Panc1 (cell line): Measurements from ENCODE around the gene USH1G. TPM values are rescaled to one million over a fixed set of nuclear protein-coding genes. Genes with fewer than 3 reads are reported as not detected.
A peak's percentile ranks its signal among the peaks of the same experiment; 100 is the strongest.

Experiments
- ATAC-seq: fragments of 200-7000 bp; cut with Tn5 transposase; 2 replicates; pipeline ENCODE4 v1.9.1; 2020; ENCODE audit warnings: mild to moderate bottlenecking, moderate library complexity
- BruUV-seq: library from RNA; stranded (reverse); fragments of 400-500 nt; replicated peaks from 2 replicates; lab custom pipeline; 2021; lab: Mats Ljungman, UMichigan
- CTCF ChIA-PET: fragments of 300-600 bp; sonication (Branson Sonifier 250); formaldehyde crosslinking; loops from one replicate; lab custom pipeline; 2022; ENCODE audit warnings: antibody characterized with exemption; lab: Charles Lee
- POLR2A ChIA-PET: fragments of 300-600 bp; sonication (Branson Sonifier 250); formaldehyde crosslinking; loops from one replicate; lab custom pipeline; 2022; ENCODE audit warnings: antibody characterized with exemption; lab: Charles Lee
- DNase-seq: peaks from one replicate; pipeline ENCODE4 v3.0.0-alpha.2; 2010; ENCODE audit warnings: low read depth, low spot score
- H3K27ac ChIP-seq: 2 replicates; pipeline ENCODE4 v1.5.1; 2011; ENCODE audit warnings: mild to moderate bottlenecking, low read length, inconsistent platforms
- H3K27me3 ChIP-seq: fragments of 200-500 bp; sonication (Bioruptor generic); 2 replicates; pipeline ENCODE4 v1.6.0; 2014; ENCODE audit warnings: low read length, inconsistent platforms; ENCODE audit not compliant: control insufficient read depth, insufficient read depth
- H3K36me3 ChIP-seq: fragments of 200-500 bp; sonication (Bioruptor generic); 2 replicates; pipeline ENCODE4 v1.5.1; 2014; ENCODE audit warnings: inconsistent platforms, mild to moderate bottlenecking, low read length, moderate library complexity; ENCODE audit not compliant: control insufficient read depth, insufficient read depth
- H3K4me1 ChIP-seq: 2 replicates; pipeline ENCODE4 v1.5.1; 2011; ENCODE audit warnings: inconsistent platforms, mild to moderate bottlenecking, low read length, moderate library complexity; ENCODE audit not compliant: control insufficient read depth, insufficient read depth
- H3K4me3 ChIP-seq, 2 experiments: 2 replicates each; pipeline ENCODE4 v1.5.1; 2011 to 2012; ENCODE audit warnings: low read depth in 2 of 2, low read length in 2 of 2, mild to moderate bottlenecking in 2 of 2, inconsistent platforms in 1 of 2, moderate library complexity in 1 of 2
- H3K9me3 ChIP-seq: fragments of 200-500 bp; sonication (Bioruptor generic); 2 replicates; pipeline ENCODE4 v1.5.1; 2014; ENCODE audit warnings: low read depth, mild to moderate bottlenecking, inconsistent platforms, low read length, moderate library complexity; ENCODE audit not compliant: control insufficient read depth, insufficient read depth
- POLR2AphosphoS5 ChIP-seq: IDR thresholded peaks from 2 replicates; pipeline ENCODE4 v1.6.1; 2012; ENCODE audit warnings: mild to moderate bottlenecking, low read depth, low read length, moderate library complexity
- SIN3A ChIP-seq: IDR thresholded peaks from 2 replicates; pipeline ENCODE4 v1.6.1; 2012; ENCODE audit warnings: low read depth, mild to moderate bottlenecking, low read length, moderate library complexity, borderline replicate concordance; ENCODE audit not compliant: insufficient read depth
- TCF7L2 ChIP-seq: IDR thresholded peaks from 2 replicates; pipeline ENCODE4 v1.6.1; 2011; ENCODE audit warnings: mild to moderate bottlenecking, low read depth, low read length, inconsistent platforms
- in situ Hi-C: cut with HindIII; loops from 2 replicates; pipeline ENCODE4 v1.10.0; 2016; ENCODE audit warnings: low sequenced_read_pairs, low pct_unique_long_range_greater_than_20kb
- intact Hi-C: fragments of 100-400 bp; cut with micrococcal nuclease; formaldehyde crosslinking; loops from one replicate; pipeline ENCODE4 v1.10.0; 2022; ENCODE audit not compliant: unreplicated experiment
- total RNA-seq: library from RNA; stranded (reverse); gene quantifications from one replicate; pipeline ENCODE4 v1.2.1, GENCODE V29; 2021; ENCODE audit not compliant: unreplicated experiment
- TF ChIP-seq, protein P1 (sequence below), 2 experiments: IDR thresholded peaks; 2 replicates each; pipeline ENCODE4 v1.6.1; 2011 to 2012; ENCODE audit warnings: low read depth in 2 of 2, control low read depth in 1 of 2, low read length in 1 of 2, mild to moderate bottlenecking in 1 of 2, moderate library complexity in 1 of 2; ENCODE audit not compliant: insufficient read depth in 1 of 2
- TF ChIP-seq, protein P2 (sequence below): fragments of 450-650 bp; IDR thresholded peaks from 2 replicates; pipeline ENCODE4 v1.5.1; 2017; ENCODE audit warnings: mild to moderate bottlenecking

The USH1G gene
- total RNA-seq, 1 experiment from 2014 or later, result not detected

- no peak overlapping the region for H3K4me3 ChIP-seq
- in situ Hi-C loops, result no loop called here
- ATAC-seq (peak; percentile 27; the same call in 1 of the 2 replicates), DNase-seq (no peak)
- CTCF ChIA-PET, result no interaction called here
- POLR2A ChIA-PET, result interaction anchor here (0.6 kb wide), 1 partner anchor 14 kb away, joined by 6 read pairs; no protein-coding TSS in a partner anchor
- intact Hi-C loops, result no loop called here
- BruUV-seq, result no TSS peak
- H3K9me3 ChIP-seq, result no peaks in the 10 kb centered on the region
- H3K36me3 ChIP-seq, result no peaks in the 10 kb centered on the region
- TF ChIP-seq, protein P1, sequence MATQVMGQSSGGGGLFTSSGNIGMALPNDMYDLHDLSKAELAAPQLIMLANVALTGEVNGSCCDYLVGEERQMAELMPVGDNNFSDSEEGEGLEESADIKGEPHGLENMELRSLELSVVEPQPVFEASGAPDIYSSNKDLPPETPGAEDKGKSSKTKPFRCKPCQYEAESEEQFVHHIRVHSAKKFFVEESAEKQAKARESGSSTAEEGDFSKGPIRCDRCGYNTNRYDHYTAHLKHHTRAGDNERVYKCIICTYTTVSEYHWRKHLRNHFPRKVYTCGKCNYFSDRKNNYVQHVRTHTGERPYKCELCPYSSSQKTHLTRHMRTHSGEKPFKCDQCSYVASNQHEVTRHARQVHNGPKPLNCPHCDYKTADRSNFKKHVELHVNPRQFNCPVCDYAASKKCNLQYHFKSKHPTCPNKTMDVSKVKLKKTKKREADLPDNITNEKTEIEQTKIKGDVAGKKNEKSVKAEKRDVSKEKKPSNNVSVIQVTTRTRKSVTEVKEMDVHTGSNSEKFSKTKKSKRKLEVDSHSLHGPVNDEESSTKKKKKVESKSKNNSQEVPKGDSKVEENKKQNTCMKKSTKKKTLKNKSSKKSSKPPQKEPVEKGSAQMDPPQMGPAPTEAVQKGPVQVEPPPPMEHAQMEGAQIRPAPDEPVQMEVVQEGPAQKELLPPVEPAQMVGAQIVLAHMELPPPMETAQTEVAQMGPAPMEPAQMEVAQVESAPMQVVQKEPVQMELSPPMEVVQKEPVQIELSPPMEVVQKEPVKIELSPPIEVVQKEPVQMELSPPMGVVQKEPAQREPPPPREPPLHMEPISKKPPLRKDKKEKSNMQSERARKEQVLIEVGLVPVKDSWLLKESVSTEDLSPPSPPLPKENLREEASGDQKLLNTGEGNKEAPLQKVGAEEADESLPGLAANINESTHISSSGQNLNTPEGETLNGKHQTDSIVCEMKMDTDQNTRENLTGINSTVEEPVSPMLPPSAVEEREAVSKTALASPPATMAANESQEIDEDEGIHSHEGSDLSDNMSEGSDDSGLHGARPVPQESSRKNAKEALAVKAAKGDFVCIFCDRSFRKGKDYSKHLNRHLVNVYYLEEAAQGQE (IDR thresholded peaks at IDR 0.05; ENCODE audit: insufficient read depth in 1 of 2, low read depth in 2 of 2, low read length in 1 of 2), result no peak
- TF ChIP-seq TCF7L2 (no peak), SIN3A (no peak), POLR2AphosphoS5 (no peak)
- TF ChIP-seq, protein P2, sequence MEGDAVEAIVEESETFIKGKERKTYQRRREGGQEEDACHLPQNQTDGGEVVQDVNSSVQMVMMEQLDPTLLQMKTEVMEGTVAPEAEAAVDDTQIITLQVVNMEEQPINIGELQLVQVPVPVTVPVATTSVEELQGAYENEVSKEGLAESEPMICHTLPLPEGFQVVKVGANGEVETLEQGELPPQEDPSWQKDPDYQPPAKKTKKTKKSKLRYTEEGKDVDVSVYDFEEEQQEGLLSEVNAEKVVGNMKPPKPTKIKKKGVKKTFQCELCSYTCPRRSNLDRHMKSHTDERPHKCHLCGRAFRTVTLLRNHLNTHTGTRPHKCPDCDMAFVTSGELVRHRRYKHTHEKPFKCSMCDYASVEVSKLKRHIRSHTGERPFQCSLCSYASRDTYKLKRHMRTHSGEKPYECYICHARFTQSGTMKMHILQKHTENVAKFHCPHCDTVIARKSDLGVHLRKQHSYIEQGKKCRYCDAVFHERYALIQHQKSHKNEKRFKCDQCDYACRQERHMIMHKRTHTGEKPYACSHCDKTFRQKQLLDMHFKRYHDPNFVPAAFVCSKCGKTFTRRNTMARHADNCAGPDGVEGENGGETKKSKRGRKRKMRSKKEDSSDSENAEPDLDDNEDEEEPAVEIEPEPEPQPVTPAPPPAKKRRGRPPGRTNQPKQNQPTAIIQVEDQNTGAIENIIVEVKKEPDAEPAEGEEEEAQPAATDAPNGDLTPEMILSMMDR, result no peak
- H3K27ac ChIP-seq, result no peak overlapping the region
- no peaks in the 10 kb centered on the region; the same call in 1 of the 2 replicates for H3K27me3 ChIP-seq
- H3K4me1 ChIP-seq, result no peaks in the 10 kb centered on the region
Measured at GRCh38 chr17:74882517-74883240, 40.4 kb downstream of the USH1G start.

DNA sequence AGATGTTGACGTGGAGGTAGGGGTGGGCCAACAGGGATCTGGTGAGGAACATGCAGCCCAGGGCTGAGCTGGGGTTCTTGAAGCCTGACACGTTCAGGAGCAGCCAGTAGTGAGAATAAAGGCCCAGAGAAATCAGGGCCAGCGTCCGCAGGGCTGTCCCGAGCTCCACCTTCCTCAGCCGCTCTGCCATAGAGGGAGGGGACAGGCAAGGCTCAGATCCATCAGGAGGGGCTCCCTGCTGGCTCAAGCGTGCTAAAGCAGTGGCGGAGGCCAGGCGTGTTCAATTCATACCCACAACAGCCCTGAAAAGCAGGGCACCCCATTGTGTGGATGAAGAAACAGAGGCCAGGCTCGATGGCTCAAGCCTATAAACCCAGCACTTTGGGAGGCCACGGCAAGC, 42.0 kb downstream of the USH1G start:
- H3K36me3 ChIP-seq, result no peaks in the 10 kb centered on the region
- H3K9me3 ChIP-seq, result no peaks in the 10 kb centered on the region
- ChIA-PET CTCF (no interaction called here), POLR2A (no interaction called here)
- H3K4me3 ChIP-seq, result no peak overlapping the region
- H3K27ac ChIP-seq, result no peak overlapping the region
- no peak for DNase-seq
- H3K27me3 ChIP-seq, result no peaks in the 10 kb centered on the region
- in situ Hi-C loops (no loop called here), intact Hi-C loops (no loop called here)
- TF ChIP-seq POLR2AphosphoS5, result no peak
- TF ChIP-seq, protein P2, result no peak
- TF ChIP-seq TCF7L2, result no peak
- no peak for TF ChIP-seq SIN3A
- TF ChIP-seq, protein P1 (IDR thresholded peaks at IDR 0.05; ENCODE audit: insufficient read depth in 1 of 2, low read depth in 2 of 2, low read length in 1 of 2), result no peak
- ATAC-seq, result no peak
- BruUV-seq, result no TSS peak
- no peaks in the 10 kb centered on the region for H3K4me1 ChIP-seq
